Panc1 (cell line): Measurements from ENCODE around the gene RPS3. TPM values are rescaled to one million over a fixed set of nuclear protein-coding genes. Genes with fewer than 3 reads are reported as not detected.

Source experiments
- ATAC-seq: fragments of 200-7000 bp; cut with Tn5 transposase; 2 replicates; pipeline ENCODE4 v1.9.1; 2020; ENCODE audit warnings: mild to moderate bottlenecking, moderate library complexity
- BruUV-seq: library from RNA; stranded (reverse); fragments of 400-500 nt; replicated peaks from 2 replicates; lab custom pipeline; 2021; lab: Mats Ljungman, UMichigan
- CTCF ChIA-PET: fragments of 300-600 bp; sonication (Branson Sonifier 250); formaldehyde crosslinking; loops from one replicate; lab custom pipeline; 2022; ENCODE audit warnings: antibody characterized with exemption; lab: Charles Lee
- POLR2A ChIA-PET: fragments of 300-600 bp; sonication (Branson Sonifier 250); formaldehyde crosslinking; loops from one replicate; lab custom pipeline; 2022; ENCODE audit warnings: antibody characterized with exemption; lab: Charles Lee
- DNase-seq: peaks from one replicate; pipeline ENCODE4 v3.0.0-alpha.2; 2010; ENCODE audit warnings: low read depth, low spot score
- H3K27ac ChIP-seq: 2 replicates; pipeline ENCODE4 v1.5.1; 2011; ENCODE audit warnings: mild to moderate bottlenecking, low read length, inconsistent platforms
- H3K27me3 ChIP-seq: fragments of 200-500 bp; sonication (Bioruptor generic); 2 replicates; pipeline ENCODE4 v1.6.0; 2014; ENCODE audit warnings: low read length, inconsistent platforms; ENCODE audit not compliant: control insufficient read depth, insufficient read depth
- H3K36me3 ChIP-seq: fragments of 200-500 bp; sonication (Bioruptor generic); 2 replicates; pipeline ENCODE4 v1.5.1; 2014; ENCODE audit warnings: inconsistent platforms, mild to moderate bottlenecking, low read length, moderate library complexity; ENCODE audit not compliant: control insufficient read depth, insufficient read depth
- H3K4me1 ChIP-seq: 2 replicates; pipeline ENCODE4 v1.5.1; 2011; ENCODE audit warnings: inconsistent platforms, mild to moderate bottlenecking, low read length, moderate library complexity; ENCODE audit not compliant: control insufficient read depth, insufficient read depth
- H3K4me3 ChIP-seq, 2 experiments: 2 replicates each; pipeline ENCODE4 v1.5.1; 2011 to 2012; ENCODE audit warnings: low read depth in 2 of 2, low read length in 2 of 2, mild to moderate bottlenecking in 2 of 2, inconsistent platforms in 1 of 2, moderate library complexity in 1 of 2
- H3K9me3 ChIP-seq: fragments of 200-500 bp; sonication (Bioruptor generic); 2 replicates; pipeline ENCODE4 v1.5.1; 2014; ENCODE audit warnings: low read depth, mild to moderate bottlenecking, inconsistent platforms, low read length, moderate library complexity; ENCODE audit not compliant: control insufficient read depth, insufficient read depth
- POLR2AphosphoS5 ChIP-seq: IDR thresholded peaks from 2 replicates; pipeline ENCODE4 v1.6.1; 2012; ENCODE audit warnings: mild to moderate bottlenecking, low read depth, low read length, moderate library complexity
- SIN3A ChIP-seq: IDR thresholded peaks from 2 replicates; pipeline ENCODE4 v1.6.1; 2012; ENCODE audit warnings: low read depth, mild to moderate bottlenecking, low read length, moderate library complexity, borderline replicate concordance; ENCODE audit not compliant: insufficient read depth
- TCF7L2 ChIP-seq: IDR thresholded peaks from 2 replicates; pipeline ENCODE4 v1.6.1; 2011; ENCODE audit warnings: mild to moderate bottlenecking, low read depth, low read length, inconsistent platforms
- in situ Hi-C: cut with HindIII; loops from 2 replicates; pipeline ENCODE4 v1.10.0; 2016; ENCODE audit warnings: low sequenced_read_pairs, low pct_unique_long_range_greater_than_20kb
- intact Hi-C: fragments of 100-400 bp; cut with micrococcal nuclease; formaldehyde crosslinking; loops from one replicate; pipeline ENCODE4 v1.10.0; 2022; ENCODE audit not compliant: unreplicated experiment
- total RNA-seq: library from RNA; stranded (reverse); gene quantifications from one replicate; pipeline ENCODE4 v1.2.1, GENCODE V29; 2021; ENCODE audit not compliant: unreplicated experiment
- TF ChIP-seq, protein P1 (sequence below): fragments of 450-650 bp; IDR thresholded peaks from 2 replicates; pipeline ENCODE4 v1.5.1; 2017; ENCODE audit warnings: mild to moderate bottlenecking
- TF ChIP-seq, protein P2 (sequence below), 2 experiments: IDR thresholded peaks; 2 replicates each; pipeline ENCODE4 v1.6.1; 2011 to 2012; ENCODE audit warnings: low read depth in 2 of 2, control low read depth in 1 of 2, low read length in 1 of 2, mild to moderate bottlenecking in 1 of 2, moderate library complexity in 1 of 2; ENCODE audit not compliant: insufficient read depth in 1 of 2

The RPS3 gene
- total RNA-seq, 1 experiment from 2014 or later: 2,945 TPM

DNA sequence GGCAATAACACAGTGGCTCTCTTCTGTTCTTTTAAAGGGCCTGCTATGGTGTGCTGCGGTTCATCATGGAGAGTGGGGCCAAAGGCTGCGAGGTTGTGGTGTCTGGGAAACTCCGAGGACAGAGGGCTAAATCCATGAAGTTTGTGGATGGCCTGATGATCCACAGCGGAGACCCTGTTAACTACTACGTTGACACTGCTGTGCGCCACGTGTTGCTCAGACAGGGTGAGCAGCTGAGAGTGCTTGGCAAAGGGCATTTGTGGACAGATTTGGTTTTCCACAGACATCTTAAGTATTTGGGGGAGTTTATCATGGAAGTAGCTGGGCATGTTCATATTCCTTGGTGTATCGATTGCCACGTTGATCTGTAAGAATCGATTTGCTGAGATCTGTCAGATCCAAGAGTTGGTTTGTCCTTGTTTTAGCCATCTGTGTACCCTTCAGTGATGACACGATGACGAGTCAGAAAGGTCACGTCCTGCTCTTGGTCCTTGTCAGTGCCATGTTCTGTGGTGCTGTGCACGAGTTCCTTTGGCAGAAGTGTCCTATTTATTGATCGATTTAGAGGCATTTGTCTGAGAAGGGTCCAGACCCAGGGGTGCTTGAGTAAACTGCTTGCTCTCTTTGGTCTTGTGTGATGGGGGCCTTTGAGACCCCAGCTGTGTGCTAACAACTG lies 4.8 kb downstream of the RPS3 start:
- peaks cover 38% of the 10 kb centered on the region for H3K4me1 ChIP-seq
- ATAC-seq (no peak), DNase-seq (no peak)
- ChIA-PET CTCF (no interaction called here), POLR2A (no interaction called here)
- H3K36me3 ChIP-seq: peaks cover 67% of the 10 kb centered on the region
- TF ChIP-seq, protein P1, sequence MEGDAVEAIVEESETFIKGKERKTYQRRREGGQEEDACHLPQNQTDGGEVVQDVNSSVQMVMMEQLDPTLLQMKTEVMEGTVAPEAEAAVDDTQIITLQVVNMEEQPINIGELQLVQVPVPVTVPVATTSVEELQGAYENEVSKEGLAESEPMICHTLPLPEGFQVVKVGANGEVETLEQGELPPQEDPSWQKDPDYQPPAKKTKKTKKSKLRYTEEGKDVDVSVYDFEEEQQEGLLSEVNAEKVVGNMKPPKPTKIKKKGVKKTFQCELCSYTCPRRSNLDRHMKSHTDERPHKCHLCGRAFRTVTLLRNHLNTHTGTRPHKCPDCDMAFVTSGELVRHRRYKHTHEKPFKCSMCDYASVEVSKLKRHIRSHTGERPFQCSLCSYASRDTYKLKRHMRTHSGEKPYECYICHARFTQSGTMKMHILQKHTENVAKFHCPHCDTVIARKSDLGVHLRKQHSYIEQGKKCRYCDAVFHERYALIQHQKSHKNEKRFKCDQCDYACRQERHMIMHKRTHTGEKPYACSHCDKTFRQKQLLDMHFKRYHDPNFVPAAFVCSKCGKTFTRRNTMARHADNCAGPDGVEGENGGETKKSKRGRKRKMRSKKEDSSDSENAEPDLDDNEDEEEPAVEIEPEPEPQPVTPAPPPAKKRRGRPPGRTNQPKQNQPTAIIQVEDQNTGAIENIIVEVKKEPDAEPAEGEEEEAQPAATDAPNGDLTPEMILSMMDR: no peak
- TF ChIP-seq SIN3A (no peak), TCF7L2 (no peak), POLR2AphosphoS5 (no peak; the same call in 1 of the 2 replicates)
- TF ChIP-seq, protein P2, sequence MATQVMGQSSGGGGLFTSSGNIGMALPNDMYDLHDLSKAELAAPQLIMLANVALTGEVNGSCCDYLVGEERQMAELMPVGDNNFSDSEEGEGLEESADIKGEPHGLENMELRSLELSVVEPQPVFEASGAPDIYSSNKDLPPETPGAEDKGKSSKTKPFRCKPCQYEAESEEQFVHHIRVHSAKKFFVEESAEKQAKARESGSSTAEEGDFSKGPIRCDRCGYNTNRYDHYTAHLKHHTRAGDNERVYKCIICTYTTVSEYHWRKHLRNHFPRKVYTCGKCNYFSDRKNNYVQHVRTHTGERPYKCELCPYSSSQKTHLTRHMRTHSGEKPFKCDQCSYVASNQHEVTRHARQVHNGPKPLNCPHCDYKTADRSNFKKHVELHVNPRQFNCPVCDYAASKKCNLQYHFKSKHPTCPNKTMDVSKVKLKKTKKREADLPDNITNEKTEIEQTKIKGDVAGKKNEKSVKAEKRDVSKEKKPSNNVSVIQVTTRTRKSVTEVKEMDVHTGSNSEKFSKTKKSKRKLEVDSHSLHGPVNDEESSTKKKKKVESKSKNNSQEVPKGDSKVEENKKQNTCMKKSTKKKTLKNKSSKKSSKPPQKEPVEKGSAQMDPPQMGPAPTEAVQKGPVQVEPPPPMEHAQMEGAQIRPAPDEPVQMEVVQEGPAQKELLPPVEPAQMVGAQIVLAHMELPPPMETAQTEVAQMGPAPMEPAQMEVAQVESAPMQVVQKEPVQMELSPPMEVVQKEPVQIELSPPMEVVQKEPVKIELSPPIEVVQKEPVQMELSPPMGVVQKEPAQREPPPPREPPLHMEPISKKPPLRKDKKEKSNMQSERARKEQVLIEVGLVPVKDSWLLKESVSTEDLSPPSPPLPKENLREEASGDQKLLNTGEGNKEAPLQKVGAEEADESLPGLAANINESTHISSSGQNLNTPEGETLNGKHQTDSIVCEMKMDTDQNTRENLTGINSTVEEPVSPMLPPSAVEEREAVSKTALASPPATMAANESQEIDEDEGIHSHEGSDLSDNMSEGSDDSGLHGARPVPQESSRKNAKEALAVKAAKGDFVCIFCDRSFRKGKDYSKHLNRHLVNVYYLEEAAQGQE (IDR thresholded peaks at IDR 0.05; ENCODE audit: insufficient read depth in 1 of 2, low read depth in 2 of 2, low read length in 1 of 2): no peak
- no peak overlapping the region for H3K4me3 ChIP-seq
- BruUV-seq: no TSS peak
- no peaks in the 10 kb centered on the region for H3K9me3 ChIP-seq
- H3K27ac ChIP-seq: no peak overlapping the region; the same call in 1 of the 2 replicates
- intact Hi-C loops: no loop called here
- H3K27me3 ChIP-seq: no peaks in the 10 kb centered on the region
- in situ Hi-C loops: no loop called here

DNA sequence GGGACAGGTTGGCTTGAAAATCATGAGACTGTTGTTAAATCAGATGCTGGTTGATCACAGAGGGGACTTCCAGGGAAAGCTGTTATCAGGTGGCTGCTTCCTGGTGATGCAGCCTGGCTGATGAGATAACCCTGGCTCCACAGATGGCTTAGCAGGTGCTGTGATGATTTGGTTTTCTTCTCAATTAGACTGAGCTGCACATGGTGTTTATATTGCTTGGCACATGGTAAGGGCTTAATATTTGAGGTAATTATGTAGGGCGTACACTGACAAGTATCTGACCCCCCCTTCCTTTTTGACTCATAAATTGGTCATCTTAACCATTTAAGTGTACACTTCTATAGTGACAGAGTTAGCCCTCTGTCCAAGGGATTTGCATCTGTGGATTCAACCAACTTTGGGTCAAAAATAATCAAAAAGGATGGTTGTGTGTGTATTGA lies 7.0 kb downstream of the RPS3 start:
- Histone ChIP-seq H3K9me3 (no peaks in the 10 kb centered on the region), H3K4me1 (peaks cover 35% of the 10 kb centered on the region), H3K27me3 (no peaks in the 10 kb centered on the region), H3K4me3 (no peak overlapping the region), H3K36me3 (peaks cover 52% of the 10 kb centered on the region), H3K27ac (no peak overlapping the region)
- TF ChIP-seq, protein P1: no peak
- TF ChIP-seq POLR2AphosphoS5 (peak; percentile 49), SIN3A (no peak)
- TF ChIP-seq, protein P2 (IDR thresholded peaks at IDR 0.05; ENCODE audit: insufficient read depth in 1 of 2, low read depth in 2 of 2, low read length in 1 of 2): no peak
- DNase-seq: no peak
- no TSS peak for BruUV-seq
- ChIA-PET POLR2A (no interaction called here), CTCF (no interaction called here)
- intact Hi-C loops (no loop called here), in situ Hi-C loops (no loop called here)
- ATAC-seq: no peak
